Astrocyte (in vitro differentiated cells and primary cell): ENCODE data around the gene BICRA.

Experiments used
- EZH2 ChIP-seq: IDR thresholded peaks from 2 replicates; pipeline ENCODE4 v1.6.1; 2012; ENCODE audit warnings: mild to moderate bottlenecking, low read length, inconsistent platforms; ENCODE audit not compliant: insufficient read depth
- TF ChIP-seq, protein P1 (sequence below): IDR thresholded peaks from 2 replicates; pipeline ENCODE4 v1.5.1; 2011; ENCODE audit warnings: low read depth, mild to moderate bottlenecking, inconsistent platforms, low read length, moderate library complexity; ENCODE audit not compliant: insufficient read depth

DNA sequence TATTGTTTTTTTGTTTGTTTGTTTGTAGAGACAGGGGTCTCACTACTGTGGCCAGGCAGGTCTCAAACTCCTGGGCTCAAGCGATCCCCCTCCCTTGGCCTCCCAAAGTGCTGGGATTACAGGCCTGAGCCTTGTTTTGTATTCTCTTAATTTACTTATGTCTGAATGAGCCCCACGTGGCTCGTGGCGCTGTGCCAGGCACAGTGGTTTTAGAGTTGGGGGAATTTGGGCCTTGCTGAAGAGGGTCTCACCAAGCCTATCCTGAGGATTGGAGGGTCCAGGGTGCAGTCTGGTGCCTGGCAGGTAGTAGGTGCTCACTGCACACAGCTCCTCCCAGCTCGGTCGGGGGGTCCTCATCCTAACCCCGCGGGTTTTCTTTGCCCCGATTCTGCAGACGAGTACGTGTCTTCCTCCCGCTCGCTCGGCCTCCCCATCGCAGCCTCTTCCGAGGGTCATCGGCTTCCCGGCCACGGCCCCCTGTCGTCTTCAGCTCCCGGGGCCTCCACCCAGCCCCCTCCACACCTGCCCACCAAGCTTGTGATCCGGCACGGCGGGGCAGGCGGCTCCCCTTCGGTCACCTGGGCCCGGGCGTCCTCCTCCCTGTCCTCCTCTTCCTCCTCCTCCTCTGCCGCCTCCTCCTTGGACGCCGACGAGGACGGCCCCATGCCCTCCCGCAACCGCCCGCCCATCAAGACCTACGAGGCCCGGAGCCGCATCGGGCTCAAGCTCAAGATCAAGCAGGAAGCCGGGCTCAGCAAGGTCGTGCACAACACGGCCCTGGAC, 92.2 kb downstream of the BICRA start:
- TF ChIP-seq, protein P1, sequence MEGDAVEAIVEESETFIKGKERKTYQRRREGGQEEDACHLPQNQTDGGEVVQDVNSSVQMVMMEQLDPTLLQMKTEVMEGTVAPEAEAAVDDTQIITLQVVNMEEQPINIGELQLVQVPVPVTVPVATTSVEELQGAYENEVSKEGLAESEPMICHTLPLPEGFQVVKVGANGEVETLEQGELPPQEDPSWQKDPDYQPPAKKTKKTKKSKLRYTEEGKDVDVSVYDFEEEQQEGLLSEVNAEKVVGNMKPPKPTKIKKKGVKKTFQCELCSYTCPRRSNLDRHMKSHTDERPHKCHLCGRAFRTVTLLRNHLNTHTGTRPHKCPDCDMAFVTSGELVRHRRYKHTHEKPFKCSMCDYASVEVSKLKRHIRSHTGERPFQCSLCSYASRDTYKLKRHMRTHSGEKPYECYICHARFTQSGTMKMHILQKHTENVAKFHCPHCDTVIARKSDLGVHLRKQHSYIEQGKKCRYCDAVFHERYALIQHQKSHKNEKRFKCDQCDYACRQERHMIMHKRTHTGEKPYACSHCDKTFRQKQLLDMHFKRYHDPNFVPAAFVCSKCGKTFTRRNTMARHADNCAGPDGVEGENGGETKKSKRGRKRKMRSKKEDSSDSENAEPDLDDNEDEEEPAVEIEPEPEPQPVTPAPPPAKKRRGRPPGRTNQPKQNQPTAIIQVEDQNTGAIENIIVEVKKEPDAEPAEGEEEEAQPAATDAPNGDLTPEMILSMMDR: no peak
- TF ChIP-seq EZH2: no peak
